ENCODE measurements around the gene TAF1C.
A peak's percentile ranks its signal among the peaks of the same experiment; 100 is the strongest.
"Not testable (repeated sequence)": the region's sequence is repeated elsewhere in the genome, so short reads cannot be mapped to it uniquely, and the experiment has no call there.

TAF1C gene

GRCh38 chr16:84207251-84207650 lies 20.4 kb upstream of the TAF1C start:
- no peak for DNase-seq

GRCh38 chr16:84205976-84206691 lies 19.3 kb upstream of the TAF1C start:
- DNase-seq = no peak

DNA sequence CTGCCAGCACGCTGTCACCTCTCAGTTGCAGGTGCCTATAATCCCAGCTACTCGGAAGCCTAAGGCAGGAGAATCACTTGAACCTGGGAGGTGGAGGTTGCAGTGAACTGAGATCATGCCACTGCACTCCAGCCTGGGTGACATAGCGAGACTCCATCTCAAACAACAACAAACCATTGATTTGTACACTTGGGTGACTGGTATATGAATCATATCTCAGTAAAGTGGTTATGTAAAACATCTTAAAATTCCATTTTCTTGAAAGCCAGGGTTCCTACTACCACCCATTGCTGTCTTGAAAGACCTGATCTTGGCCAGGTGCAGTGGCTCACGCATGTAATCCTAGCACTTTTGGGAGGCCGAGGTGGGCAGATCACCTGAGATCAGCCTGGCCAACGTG lies 18.3 kb upstream of the TAF1C start:
- DNase-seq = not testable (repeated sequence)

DNA sequence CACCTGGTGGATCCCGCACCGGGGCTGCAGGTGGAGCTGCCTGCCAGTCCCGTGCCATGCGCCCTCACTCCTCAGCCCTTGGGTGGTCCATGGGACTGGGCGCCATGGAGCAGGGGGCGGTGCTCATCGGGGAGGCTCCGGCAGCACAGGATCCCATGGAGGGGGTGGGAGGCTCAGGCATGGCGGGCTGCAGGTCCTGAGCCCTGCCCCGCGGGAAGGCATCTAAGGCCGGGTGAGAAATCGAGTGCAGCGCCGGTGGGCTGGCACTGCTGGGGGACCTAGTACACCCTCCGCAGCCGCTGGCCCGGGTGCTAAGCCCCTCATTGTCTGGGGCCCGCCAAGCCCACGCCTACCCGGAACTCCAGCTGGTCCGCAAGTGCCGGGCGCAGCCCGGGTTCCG lies 17.7 kb upstream of the TAF1C start:
- DNase-seq = not testable (repeated sequence)

GRCh38 chr16:84199861-84200260 lies 13.0 kb upstream of the TAF1C start:
- no peak for DNase-seq

- DNase-seq = no peak
These were observed 12.2 kb upstream of the TAF1C start for GRCh38 chr16:84199097-84199496.

DNA sequence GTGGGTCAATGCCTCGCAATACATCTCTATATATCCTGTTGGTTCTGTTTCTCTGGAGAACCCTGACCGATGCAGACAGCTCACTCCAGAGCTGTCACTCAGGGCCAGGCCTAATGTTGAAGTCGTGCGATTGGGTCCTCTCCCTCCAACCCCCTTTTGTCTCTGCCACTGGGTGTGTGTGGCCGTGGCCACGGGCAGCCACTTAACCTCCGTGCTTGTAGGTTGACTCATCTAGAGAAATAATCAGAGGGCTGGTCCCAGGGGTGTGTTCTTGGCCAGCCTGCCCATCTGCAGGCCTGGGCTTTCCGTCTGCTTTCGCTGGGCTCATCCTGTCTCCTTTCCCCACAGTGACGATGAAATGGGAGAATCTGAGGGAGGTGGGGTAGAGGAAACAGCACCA lies 11.5 kb upstream of the TAF1C start:
- no peak for DNase-seq

DNA sequence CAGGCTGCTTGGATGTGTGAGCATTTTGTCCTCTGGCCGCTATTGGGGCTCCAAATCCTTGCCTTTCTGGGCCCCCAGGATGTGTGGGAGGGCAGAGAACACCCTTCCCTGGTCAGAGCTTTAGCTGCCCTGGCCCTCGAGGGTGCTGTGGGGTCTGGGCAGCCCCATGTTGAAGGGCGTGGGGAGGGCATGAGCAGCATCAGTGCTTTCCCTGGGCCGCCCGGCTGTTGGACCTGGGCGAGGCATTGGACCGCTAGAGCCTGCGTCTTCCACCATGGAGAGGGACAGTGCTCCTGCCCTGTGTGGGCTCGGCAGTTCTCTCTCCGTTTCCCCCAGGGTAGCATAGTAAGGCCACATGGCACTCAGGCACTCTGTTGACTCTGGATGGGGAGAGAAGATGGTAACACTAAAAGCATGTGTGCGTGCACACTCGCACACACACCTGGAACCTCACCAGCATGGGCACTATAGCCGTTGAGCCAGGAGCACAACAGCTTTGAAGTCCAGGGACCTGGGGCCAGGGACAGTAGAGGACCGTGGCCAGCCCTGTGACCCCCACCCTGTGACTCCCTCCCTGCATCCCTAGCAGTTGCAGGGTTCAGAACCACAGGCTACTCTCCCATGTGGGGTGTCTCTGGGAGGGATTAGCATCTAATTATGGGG lies 10.7 kb upstream of the TAF1C start:
- DNase-seq = no peak

- no peak for DNase-seq
These were observed 10.0 kb upstream of the TAF1C start for GRCh38 chr16:84196727-84197394.

DNA sequence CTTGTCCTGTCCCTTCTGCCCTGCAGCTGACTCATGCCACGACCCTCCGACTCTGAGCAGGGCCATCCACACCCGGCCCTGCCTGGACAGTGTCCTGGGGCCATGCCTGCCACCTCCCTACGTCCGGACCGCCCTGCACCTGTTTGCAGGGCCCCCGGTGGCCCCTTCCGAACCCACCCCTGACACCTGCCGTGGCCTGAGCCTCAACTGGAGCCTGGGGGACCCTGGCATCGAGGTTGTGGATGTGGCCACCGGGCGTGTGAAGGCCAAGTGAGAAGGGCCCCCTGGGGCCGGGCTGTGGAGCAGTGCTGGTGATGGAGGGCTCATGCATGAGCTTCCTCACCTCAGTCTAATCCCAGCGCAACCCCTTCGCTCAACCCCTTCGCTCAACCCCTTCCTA lies 9.2 kb upstream of the TAF1C start:
- no peak for DNase-seq

DNA sequence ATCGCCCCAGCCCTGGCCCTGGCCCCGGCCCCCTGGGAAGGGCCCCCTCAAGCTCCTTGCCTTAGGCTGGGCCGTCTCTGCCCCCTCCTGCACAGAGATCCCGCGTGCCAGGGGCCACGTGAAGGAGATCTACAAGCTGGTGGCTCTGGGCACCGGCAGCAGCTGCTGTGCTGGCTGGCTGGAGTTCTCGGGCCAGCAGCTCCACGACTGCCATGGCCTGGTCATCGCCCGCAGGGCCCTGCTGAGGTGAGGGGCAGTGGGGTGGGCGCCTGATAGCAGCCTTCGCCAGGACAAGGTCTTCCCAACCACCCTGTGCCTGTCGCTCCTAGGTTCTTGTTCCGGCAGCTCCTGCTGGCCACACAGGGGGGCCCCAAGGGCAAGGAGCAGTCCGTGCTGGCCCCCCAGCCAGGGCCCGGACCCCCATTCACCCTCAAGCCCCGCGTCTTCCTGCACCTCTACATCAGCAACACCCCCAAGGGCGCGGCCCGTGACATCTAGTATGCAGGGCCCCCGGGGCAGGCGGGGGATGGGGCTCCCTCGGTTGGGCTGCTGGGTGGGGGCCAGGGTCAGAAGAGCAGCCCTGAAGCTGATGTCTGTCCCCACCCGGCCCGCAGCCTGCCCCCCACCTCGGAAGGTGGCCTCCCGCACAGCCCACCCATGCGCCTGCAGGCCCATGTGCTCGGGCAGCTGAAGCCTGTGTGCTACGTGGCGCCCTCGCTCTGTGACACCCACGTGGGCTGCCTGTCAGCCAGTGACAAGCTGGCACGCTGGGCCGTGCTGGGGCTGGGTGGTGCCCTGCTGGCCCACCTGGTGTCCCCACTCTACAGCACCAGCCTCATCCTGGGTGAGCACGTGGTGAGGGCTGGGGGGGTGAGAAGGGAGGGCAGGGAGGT lies 8.6 kb upstream of the TAF1C start:
- no peak for DNase-seq

DNA sequence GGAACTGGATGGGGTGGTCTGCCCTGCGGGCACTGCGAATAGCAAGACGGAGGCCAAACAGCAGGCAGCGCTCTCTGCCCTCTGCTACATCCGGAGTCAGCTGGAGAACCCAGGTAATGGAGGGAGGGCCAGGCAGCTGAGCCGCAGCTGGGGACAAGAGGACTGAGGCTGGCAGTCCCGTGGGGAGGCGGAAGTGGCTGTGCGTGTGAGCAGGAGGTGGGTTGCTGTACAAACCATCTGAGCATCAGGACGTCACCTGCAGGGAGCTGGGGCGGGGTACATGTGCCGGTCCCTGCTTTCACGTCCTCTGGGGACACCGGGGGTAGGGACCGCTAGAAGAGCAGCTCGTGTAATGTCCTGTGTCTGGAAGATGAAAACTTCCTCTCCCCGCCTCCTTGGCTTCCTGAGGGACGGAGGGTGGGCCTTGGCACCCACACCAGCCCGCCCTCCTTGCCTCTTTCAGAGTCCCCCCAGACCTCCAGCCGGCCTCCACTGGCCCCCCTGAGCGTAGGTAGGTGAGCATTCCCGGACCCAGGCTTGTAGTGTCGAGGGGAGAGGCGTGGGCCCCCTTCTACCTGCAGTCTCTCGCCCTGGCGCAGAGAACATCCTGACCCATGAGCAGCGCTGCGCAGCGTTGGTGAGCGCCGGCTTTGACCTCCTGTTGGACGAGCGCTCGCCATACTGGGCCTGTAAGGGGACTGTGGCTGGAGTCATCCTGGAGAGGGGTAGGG lies 7.8 kb upstream of the TAF1C start:
- DNase-seq = peak; percentile 38

GRCh38 chr16:84194018-84194417 lies 7.2 kb upstream of the TAF1C start:
- no peak for DNase-seq

- DNase-seq = no peak
These were observed 6.6 kb upstream of the TAF1C start for GRCh38 chr16:84193480-84193879.

- no peak for DNase-seq
These were observed 4.6 kb upstream of the TAF1C start for GRCh38 chr16:84191466-84191865.

DNA sequence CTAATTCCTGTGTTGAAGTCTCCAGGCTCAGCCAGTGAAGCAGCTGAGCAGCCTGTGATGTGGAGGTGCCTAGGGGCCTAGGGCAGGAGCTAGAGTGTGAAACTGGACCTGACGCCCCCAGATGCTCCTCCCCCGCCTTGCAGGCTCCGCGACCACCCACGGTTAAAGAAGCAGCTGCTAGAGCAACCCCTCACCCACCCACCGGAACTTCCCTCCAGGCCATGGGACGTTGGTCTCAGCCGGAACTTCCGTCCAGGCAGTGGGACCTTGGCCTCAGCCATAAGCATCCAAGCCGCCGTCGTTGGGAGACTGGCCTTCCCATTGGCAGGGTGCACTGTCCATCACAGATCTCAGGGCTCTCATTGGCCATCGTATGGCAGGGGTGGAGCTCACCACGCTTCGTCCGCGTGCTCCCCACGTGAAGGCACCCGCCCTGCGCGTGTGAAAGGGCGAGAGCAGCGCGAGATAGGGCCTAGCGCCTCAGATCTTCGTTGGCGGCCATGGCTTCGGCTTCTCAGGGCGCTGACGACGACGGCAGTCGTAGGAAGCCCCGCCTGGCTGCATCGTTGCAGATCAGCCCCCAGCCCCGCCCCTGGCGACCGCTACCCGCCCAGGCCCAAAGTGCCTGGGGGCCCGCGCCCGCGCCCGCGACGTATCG lies 4.0 kb upstream of the TAF1C start, which contains the start of gene ADAD2:
TSS of gene ADAD2 (plus strand) at position 427 of the 658 bp plus-strand sequence. CDS start at position 501, 74 bp downstream.
- no peak for DNase-seq

DNA sequence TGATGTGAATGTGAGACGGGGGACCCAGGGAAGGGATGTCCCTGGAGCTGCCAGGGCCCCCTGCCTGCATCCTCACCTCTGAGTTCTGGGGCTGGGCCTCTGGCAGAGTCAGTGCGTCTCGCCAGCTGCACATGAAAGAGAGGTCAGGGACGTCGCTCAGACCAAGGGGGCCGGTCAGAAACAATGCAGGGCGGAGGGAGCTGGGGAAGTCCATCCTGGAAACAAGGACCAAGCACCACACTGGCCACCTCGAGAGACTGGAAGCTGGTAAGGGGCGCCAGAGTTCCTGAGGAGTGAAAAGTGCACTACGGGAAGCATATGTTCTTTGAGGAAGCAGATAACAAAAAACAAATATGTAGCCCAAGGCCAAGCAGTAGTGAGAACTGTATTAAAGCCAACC lies 2.1 kb downstream of the TAF1C start:
- DNase-seq = no peak

GRCh38 chr16:84183911-84184591 lies 2.8 kb downstream of the TAF1C start:
- DNase-seq = no peak

- DNase-seq = no peak
These were observed 3.3 kb downstream of the TAF1C start for GRCh38 chr16:84183572-84183875.

GRCh38 chr16:84182680-84183571 lies 3.9 kb downstream of the TAF1C start:
- DNase-seq = no peak

Measured in DMS79 treated with DMSO at 0.1 percent for 48 hours (cell line).